ENCODE measurements around the gene SLC17A9.

SLC17A9 gene

GRCh38 chr20:62978561-62978943 is 26.0 kb downstream of the SLC17A9 start:
- no peak overlapping the region for H3K4me3 ChIP-seq (ENCODE audit: low read depth, low read length)
- TF ChIP-seq CTCF (IDR thresholded peaks at IDR 0.05; ENCODE audit: borderline replicate concordance, insufficient read depth, low read depth, low read length): no peak

GRCh38 chr20:62979310-62979709 is 26.8 kb downstream of the SLC17A9 start:
- no peak overlapping the region for H3K4me3 ChIP-seq (ENCODE audit: low read depth, low read length)
- TF ChIP-seq CTCF (IDR thresholded peaks at IDR 0.05; ENCODE audit: borderline replicate concordance, insufficient read depth, low read depth, low read length): no peak

GRCh38 chr20:62979876-62980373 is 27.4 kb downstream of the SLC17A9 start:
- no peak overlapping the region for H3K4me3 ChIP-seq (ENCODE audit: low read depth, low read length)
- TF ChIP-seq CTCF (IDR thresholded peaks at IDR 0.05; ENCODE audit: borderline replicate concordance, insufficient read depth, low read depth, low read length): no peak

- no peak for TF ChIP-seq CTCF (IDR thresholded peaks at IDR 0.05; ENCODE audit: borderline replicate concordance, insufficient read depth, low read depth, low read length)
- no peak overlapping the region for H3K4me3 ChIP-seq (ENCODE audit: low read depth, low read length)
Observed at GRCh38 chr20:62980380-62980960, 28.0 kb downstream of the SLC17A9 start.

GRCh38 chr20:62980970-62981369 is 28.5 kb downstream of the SLC17A9 start:
- no peak overlapping the region for H3K4me3 ChIP-seq (ENCODE audit: low read depth, low read length)

GRCh38 chr20:62982124-62983075 is 29.9 kb downstream of the SLC17A9 start:
- no peak for TF ChIP-seq CTCF (IDR thresholded peaks at IDR 0.05; ENCODE audit: borderline replicate concordance, insufficient read depth, low read depth, low read length)
- no peak overlapping the region for H3K4me3 ChIP-seq (ENCODE audit: low read depth, low read length)

More at GRCh38 chr20:62980970-62981369, 28.5 kb downstream of the SLC17A9 start:
- no peak for TF ChIP-seq CTCF (IDR thresholded peaks at IDR 0.05; ENCODE audit: borderline replicate concordance, insufficient read depth, low read depth, low read length)
